22Rv1 (cell line): ENCODE measurements around the gene COL7A1.

Experiments used
- CTCF ChIP-seq: fragments of 450-650 bp; IDR thresholded peaks from 2 replicates; pipeline ENCODE4 v1.5.1; 2017; ENCODE audit warnings: mild to moderate bottlenecking
- ZFX ChIP-seq: fragments of 450-650 bp; IDR thresholded peaks from 2 replicates; pipeline ENCODE4 v1.6.1; 2017; ENCODE audit warnings: antibody characterized with exemption, borderline replicate concordance

GRCh38 chr3:48576647-48577046 is 18.5 kb downstream of the COL7A1 start:
- no peak for TF ChIP-seq CTCF
- TF ChIP-seq ZFX, result no peak
